Muscle layer of colon (tissue), 2 donors: ENCODE measurements around the gene CHDH.

Experiments
- H3K27ac ChIP-seq: one replicate; pipeline ENCODE4 v1.7.0; 2013; ENCODE audit warnings: low read depth, mild to moderate bottlenecking, low read length, moderate library complexity
- H3K27me3 ChIP-seq, 2 donors: one replicate each; pipeline ENCODE4 v1.7.0; 2013; ENCODE audit warnings: low read length in 2 of 2, mild to moderate bottlenecking in 2 of 2; ENCODE audit not compliant: insufficient read depth in 2 of 2, control insufficient read depth in 1 of 2
- H3K36me3 ChIP-seq: one replicate; pipeline ENCODE4 v1.7.0; 2013; ENCODE audit warnings: mild to moderate bottlenecking, low read length; ENCODE audit not compliant: insufficient read depth
- H3K4me1 ChIP-seq: one replicate; pipeline ENCODE4 v1.7.0; 2013; ENCODE audit warnings: mild to moderate bottlenecking, low read length; ENCODE audit not compliant: insufficient read depth
- H3K4me3 ChIP-seq, 2 donors: one replicate each; pipeline ENCODE4 v1.7.0; 2013; ENCODE audit warnings: low read length in 2 of 2, low read depth in 1 of 2, mild to moderate bottlenecking in 1 of 2, moderate library complexity in 1 of 2
- H3K9ac ChIP-seq: one replicate; pipeline ENCODE4 v1.7.0; 2013; ENCODE audit warnings: low read length
- H3K9me3 ChIP-seq: one replicate; pipeline ENCODE4 v1.7.0; 2013; ENCODE audit warnings: mild to moderate bottlenecking, low read length
- donor health status: abdominal sarcoma.
- donor health status: Adenocarcinoma of cecum.

CHDH gene

DNA sequence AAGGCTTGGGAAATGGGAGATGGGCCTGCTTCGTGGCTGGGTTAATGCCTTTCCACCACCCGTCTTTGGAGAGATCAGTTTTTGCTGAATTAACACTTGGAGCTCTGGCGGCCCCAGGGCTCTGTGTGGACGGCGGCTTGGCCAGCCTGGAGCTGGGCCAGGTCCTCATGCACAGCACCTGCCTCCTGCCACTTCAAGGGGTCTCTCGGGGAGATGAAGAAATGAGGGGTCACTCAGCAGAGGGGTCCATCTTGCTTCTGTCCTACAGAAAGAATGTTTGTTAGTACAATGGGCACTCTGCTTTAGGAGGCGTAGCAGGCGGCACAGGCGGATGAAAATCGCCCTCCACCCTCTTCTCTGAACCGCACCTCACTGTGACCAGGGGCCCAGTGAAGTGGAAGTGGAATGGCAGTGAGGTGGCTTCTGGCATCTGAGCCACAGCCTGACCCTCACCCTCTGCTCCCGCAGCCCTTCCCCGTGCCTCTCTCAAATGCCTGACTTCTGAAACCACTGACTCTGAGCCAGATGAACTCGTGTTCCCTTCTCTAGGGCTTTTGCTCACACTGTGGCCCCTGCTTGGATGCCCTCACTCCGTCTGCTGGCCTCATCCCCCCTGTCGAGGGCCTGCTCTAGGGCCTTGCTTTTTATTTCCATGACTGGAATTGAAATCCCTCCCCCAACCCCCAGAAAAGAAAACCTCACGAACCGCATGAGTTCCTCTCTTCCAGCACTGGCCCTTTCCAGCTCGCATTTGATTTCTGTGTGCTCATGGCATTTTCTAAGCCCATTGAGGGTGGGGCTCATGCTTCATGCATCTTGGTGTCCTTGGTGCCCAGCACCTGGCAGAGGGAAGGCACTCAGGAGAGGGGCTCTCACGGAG lies 42.2 kb downstream of the CHDH start:
- H3K27me3 ChIP-seq: no peaks in the 10 kb centered on the region
- no peak overlapping the region for H3K9ac ChIP-seq
- no peaks in the 10 kb centered on the region for H3K9me3 ChIP-seq
- H3K27ac ChIP-seq: no peak overlapping the region
- H3K4me1 ChIP-seq: no peaks in the 10 kb centered on the region
- no peaks in the 10 kb centered on the region for H3K36me3 ChIP-seq
- H3K4me3 ChIP-seq: no peak overlapping the region

- Histone ChIP-seq H3K27me3 (no peaks in the 10 kb centered on the region), H3K4me3 (no peak overlapping the region), H3K36me3 (no peaks in the 10 kb centered on the region), H3K27ac (no peak overlapping the region), H3K9me3 (no peaks in the 10 kb centered on the region), H3K4me1 (no peaks in the 10 kb centered on the region), H3K9ac (no peak overlapping the region)
Observed at GRCh38 chr3:53803124-53803815, 42.9 kb downstream of the CHDH start.

- H3K36me3 ChIP-seq: no peaks in the 10 kb centered on the region
- H3K9me3 ChIP-seq: no peaks in the 10 kb centered on the region
- H3K4me3 ChIP-seq: no peak overlapping the region
- no peaks in the 10 kb centered on the region for H3K4me1 ChIP-seq
- H3K27ac ChIP-seq: no peak overlapping the region
- no peaks in the 10 kb centered on the region for H3K27me3 ChIP-seq
- H3K9ac ChIP-seq: no peak overlapping the region
Observed at GRCh38 chr3:53802256-53802880, 43.9 kb downstream of the CHDH start.

DNA sequence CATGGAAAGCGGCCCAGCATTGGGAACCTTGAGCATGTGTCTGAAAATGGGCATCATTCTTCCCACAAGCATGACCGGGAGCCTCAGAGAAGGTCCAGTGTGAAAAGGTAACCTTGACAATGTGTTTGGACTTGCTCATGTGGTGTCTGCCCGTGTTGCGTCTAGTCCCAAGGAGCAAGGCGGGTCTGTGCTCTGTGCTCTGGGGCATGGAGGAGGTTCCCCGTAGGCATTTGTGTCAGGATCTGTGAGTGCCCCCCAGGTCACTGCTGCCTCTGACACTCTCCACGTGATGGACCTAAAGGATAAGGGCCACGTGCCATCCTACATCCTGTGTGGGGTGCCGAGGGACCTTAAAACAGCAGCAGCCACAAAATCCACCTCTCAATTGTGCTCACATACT lies 44.9 kb downstream of the CHDH start:
- Histone ChIP-seq H3K9ac (no peak overlapping the region), H3K4me1 (peaks cover 1% of the 10 kb centered on the region), H3K36me3 (no peaks in the 10 kb centered on the region), H3K4me3 (no peak overlapping the region), H3K27me3 (no peaks in the 10 kb centered on the region), H3K9me3 (no peaks in the 10 kb centered on the region), H3K27ac (no peak overlapping the region)

- no peak overlapping the region for H3K4me3 ChIP-seq
- H3K27me3 ChIP-seq: no peaks in the 10 kb centered on the region
- H3K9me3 ChIP-seq: no peaks in the 10 kb centered on the region
- no peak overlapping the region for H3K9ac ChIP-seq
- H3K4me1 ChIP-seq: peaks cover 3% of the 10 kb centered on the region
- H3K36me3 ChIP-seq: no peaks in the 10 kb centered on the region
- H3K27ac ChIP-seq: no peak overlapping the region
Observed at GRCh38 chr3:53800041-53800906, 45.9 kb downstream of the CHDH start.

- H3K36me3 ChIP-seq: no peaks in the 10 kb centered on the region
- H3K9me3 ChIP-seq: no peaks in the 10 kb centered on the region
- no peaks in the 10 kb centered on the region for H3K27me3 ChIP-seq
- peaks cover 3% of the 10 kb centered on the region for H3K4me1 ChIP-seq
- H3K4me3 ChIP-seq: no peak overlapping the region
- H3K27ac ChIP-seq: no peak overlapping the region
- H3K9ac ChIP-seq: no peak overlapping the region
Observed at GRCh38 chr3:53799338-53799865, 46.8 kb downstream of the CHDH start.

- H3K4me3 ChIP-seq: no peak overlapping the region
- no peaks in the 10 kb centered on the region for H3K27me3 ChIP-seq
- no peaks in the 10 kb centered on the region for H3K9me3 ChIP-seq
- H3K36me3 ChIP-seq: no peaks in the 10 kb centered on the region
- H3K9ac ChIP-seq: no peak overlapping the region
- H3K27ac ChIP-seq: no peak overlapping the region
- H3K4me1 ChIP-seq: peaks cover 3% of the 10 kb centered on the region
Observed at GRCh38 chr3:53798144-53798543, 48.1 kb downstream of the CHDH start.

DNA sequence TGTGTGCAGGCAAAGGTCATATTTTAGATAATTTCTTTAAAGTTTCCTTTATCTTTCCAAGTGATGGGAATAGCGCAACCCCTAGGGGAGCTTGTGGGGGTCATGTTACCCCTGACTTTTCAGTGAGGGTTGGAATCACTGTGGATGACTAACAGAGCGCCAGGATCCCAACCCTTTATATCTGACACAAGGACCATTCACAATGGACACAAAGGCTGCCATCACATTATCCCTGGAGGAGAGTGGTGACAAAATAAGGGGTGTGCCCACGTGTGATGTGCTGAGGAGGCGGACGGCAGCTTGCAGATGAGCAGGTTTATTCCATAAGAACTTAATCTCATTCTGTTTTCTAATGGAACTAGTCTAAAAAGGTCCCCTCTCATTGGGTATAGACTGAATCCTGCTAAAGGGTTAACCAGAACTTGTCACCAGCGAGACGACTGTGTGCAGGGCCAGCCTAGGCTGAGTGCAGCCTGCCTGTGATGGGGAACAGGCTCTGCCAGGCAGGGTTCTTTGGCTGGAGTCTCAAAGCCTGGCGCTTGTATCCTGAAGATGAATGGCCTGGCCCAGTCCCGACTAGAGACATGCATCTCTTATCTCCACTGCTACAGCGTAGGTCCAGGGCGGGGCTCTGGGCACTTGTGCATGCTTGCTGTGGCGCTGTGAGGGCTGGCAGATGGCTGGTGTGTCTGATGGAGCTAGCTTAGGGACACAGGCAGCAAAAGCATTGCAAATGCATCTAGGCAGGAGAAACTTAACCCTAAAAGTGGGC lies 50.2 kb downstream of the CHDH start:
- no peak overlapping the region for H3K9ac ChIP-seq
- H3K27me3 ChIP-seq: no peaks in the 10 kb centered on the region
- no peak overlapping the region for H3K27ac ChIP-seq
- H3K4me3 ChIP-seq: no peak overlapping the region
- H3K36me3 ChIP-seq: no peaks in the 10 kb centered on the region
- no peaks in the 10 kb centered on the region for H3K9me3 ChIP-seq
- H3K4me1 ChIP-seq: peaks cover 3% of the 10 kb centered on the region

- H3K4me3 ChIP-seq: no peak overlapping the region
- H3K4me1 ChIP-seq: peaks cover 3% of the 10 kb centered on the region
- H3K27me3 ChIP-seq: no peaks in the 10 kb centered on the region
- H3K27ac ChIP-seq: no peak overlapping the region
- no peaks in the 10 kb centered on the region for H3K36me3 ChIP-seq
- no peaks in the 10 kb centered on the region for H3K9me3 ChIP-seq
- H3K9ac ChIP-seq: no peak overlapping the region
Observed at GRCh38 chr3:53795176-53795575, 51.0 kb downstream of the CHDH start.

GRCh38 chr3:53794597-53794996 lies 51.6 kb downstream of the CHDH start:
- Histone ChIP-seq H3K4me1 (peaks cover 3% of the 10 kb centered on the region), H3K4me3 (no peak overlapping the region), H3K27me3 (no peaks in the 10 kb centered on the region), H3K9ac (no peak overlapping the region), H3K36me3 (no peaks in the 10 kb centered on the region), H3K27ac (no peak overlapping the region), H3K9me3 (no peaks in the 10 kb centered on the region)
